HG03565 (cell line): ENCODE data around the gene PCAT6.
"Not testable (repeated sequence)": the region's sequence is repeated elsewhere in the genome, so short reads cannot be mapped to it uniquely, and the experiment has no call there.

Source experiments
- ATAC-seq: cut with Tn5 transposase; IDR thresholded peaks from one replicate; pipeline ENCODE4 v1.9.1; 2021; ENCODE audit warnings: mild to moderate bottlenecking, moderate library complexity; ENCODE audit not compliant: unreplicated experiment

PCAT6 gene

DNA sequence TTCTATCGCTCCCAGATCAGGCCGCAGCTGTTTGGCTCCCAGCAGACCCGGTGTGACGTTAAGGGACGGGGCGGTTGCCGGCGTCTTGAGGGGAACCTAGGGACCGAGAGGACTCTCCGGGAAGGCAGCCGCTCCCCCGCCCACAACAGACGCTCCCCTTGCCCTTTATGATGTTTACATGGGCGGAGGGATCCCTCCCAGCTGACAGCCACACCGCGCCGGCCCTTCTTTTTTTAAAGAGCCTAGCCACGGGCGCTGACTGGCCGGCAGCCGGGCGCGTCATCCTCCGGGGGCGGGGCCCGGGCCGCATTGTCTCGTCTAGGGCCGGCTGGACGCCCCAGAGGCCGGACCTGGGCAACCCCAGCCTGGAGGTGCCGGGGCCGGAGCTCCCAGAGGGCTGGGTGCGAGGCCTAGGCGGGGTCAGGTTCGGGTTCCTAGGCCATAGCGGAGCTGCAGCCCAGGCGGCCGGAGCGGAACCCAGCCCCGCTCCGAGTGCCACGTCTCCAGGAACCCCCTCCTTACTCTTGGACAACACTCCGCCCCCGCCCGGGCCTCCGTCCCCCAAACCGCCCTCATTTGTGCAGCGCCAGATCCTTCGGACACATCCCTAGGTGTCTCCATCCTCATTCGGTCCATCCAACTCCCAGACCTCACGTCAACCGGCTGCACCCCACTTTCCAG lies at the start of gene PCAT6:
PCAT6 (plus strand) TSS at position 340 of the 681 bp plus-strand sequence.
- ATAC-seq = peak; percentile 57

DNA sequence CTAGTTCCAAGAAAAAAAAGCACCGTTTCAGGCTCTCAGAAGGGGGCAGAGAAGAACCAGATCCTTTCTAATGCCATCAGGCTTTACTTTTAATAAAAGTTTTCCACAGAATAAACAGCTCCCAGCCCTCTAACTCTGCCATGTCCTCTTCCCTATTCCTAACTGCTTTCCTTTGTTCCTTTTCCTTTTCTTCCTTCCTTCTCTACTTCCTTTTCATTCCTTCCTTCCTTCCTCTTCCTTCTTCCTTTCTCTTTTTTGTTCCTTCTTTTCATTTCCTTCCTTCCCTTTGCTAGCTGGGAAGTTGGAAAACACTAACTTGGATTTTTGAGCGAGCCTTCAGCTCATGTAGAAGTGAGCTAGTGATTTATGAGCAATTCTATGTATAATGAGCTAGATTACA lies 48.7 kb upstream of the PCAT6 start:
- no peak for ATAC-seq

DNA sequence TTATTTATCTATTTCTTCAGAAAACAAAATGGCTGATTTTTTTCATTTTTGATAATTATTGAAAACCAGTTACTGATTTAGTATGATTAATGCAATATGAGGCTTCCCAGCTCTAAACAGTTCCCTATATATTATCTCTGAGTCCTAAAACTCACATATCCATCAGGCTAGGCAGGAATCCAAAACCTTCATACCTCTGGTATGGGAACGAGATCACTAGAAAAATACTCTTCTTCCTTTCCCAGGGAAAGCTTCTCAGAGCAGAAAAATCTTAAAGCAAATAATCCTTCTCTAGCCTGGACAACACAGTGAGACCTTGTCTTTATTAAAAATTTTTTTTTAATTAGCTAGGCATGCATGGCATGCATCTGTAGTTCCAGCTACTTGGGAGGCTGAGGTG lies 45.0 kb upstream of the PCAT6 start:
- no peak for ATAC-seq

DNA sequence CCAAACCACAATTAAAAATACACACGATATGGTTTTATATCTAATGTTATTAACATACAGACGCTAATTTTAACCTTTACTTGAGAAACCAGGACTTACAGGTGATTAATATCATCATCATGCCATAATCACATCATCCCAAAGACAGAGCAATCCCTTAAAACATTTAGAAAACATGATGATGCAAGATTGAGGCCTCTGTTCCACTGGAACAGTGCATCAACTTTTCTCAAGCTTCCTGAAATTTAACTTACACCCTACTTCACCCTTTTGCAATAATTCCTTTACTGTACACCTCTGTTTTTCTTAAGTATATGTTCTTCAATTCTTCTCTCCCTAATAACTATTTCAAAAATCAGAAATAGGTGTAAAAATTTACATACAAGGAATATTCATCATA lies 40.6 kb upstream of the PCAT6 start:
- no peak for ATAC-seq

DNA sequence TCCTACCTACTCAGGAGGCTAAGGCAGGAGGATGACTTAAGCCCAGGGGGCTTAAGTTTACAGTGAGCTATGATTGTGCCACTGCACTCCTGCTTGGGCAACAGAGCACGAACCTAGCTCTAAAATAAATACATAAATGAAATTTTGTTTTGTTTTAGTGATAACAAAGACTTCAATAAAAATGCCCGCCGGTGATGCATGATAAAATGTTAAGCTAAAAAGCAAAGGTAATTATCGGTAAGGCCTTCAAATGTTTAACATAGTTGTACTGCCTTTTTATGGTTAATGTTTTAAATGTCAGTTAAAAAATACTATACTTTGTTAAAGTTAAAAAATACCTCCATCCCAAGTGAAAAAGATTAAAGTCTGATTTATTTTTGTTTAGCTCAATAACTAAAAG lies 29.6 kb upstream of the PCAT6 start:
- no peak for ATAC-seq

DNA sequence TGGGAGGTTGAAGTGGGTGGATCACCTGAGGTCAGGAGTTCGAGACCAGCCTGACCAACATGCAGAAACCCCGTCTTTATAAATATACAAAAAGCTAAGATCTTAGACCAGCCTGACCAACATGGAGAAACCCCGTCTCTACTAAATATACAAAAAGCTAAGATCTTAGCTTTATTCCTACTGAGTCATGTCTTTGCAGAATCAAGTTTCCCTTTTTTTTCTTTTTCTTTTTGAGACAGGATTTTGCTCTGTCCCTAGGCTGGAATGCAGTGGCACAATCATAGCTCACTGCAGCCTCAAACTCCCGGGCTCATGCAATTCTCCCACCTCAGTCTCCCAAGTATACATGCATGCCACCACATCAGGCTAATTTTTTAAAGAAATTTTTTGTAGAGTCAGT lies 23.9 kb upstream of the PCAT6 start:
- ATAC-seq = no peak

DNA sequence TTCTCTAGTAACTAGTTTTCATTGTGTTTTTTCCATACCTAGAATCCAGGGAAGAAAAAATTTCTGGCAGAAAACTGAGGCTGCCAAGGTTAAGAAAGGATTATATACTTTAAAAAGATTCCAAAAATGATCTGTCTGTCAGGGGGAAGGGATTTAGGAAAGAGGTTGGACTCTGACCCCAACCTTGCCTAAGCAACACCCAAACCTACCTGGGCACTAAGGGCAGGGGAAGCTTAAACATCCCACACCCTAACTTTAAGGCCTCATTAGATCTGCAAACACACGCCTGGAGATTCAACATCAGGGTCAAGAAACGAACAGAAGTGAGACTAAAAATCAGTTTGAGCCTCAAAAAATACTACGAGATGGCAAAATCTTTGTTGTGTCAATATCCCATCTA lies 22.0 kb upstream of the PCAT6 start:
- no peak for ATAC-seq

DNA sequence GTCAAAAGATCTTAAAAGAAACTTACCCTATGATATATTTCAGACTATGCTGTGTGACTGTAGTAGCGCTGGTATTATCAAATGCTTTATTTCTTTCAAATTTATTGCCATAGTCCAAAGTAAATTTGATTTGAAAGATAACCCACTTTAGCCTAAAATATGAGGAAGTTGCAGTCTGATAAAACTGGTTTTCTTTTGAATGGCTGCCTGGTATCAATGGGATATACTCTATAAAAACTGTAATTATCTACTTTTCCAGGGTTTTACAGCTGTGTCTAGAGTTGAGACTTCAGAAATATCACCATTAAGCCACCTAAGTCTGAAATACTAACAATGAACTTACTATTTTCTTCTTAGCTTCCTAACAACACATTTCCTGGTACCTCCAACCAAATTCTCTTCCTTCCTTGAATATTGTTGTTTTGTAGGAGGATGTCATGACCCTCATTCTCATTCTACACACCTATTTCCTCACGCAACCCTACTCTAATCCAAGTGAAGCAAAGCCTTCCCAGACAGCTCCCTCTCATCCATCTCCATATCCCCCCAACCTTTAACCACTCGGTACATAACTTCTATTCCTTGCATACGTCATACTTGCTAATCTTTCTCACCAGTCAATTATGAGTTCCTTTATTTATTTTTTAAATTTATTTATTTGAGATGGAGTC lies 19.5 kb upstream of the PCAT6 start:
- no peak for ATAC-seq

DNA sequence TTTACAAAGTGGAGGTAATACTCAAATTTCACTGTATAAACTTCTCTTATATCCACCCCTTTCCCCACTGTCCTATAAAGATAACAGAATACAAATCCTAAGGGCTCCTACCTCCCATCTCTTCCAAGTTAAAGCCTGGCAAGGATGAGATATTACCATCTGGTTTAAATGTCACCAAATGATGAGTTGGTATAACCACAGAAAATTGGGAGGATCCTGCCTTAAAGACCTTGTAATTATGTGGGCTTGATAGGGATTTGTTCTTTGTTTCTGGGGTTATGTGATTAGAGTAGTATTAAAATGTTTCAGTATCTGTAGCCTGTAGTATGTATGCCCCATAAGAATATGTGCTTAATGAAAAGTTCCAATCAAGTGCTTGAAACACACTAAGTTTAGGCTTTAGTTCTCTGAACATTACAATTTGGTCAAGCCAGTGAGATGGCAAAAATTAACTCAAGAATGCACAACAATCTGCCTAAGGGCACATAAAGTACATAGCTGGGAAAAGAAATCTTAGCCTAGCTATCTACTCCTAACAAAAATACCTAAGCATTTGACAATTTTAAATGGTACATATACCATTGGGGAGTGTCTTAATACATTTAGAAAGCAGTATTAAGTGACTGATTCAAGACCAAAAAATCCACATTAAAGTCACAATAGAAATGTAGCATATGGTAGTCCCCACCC lies 16.6 kb upstream of the PCAT6 start:
- no peak for ATAC-seq

DNA sequence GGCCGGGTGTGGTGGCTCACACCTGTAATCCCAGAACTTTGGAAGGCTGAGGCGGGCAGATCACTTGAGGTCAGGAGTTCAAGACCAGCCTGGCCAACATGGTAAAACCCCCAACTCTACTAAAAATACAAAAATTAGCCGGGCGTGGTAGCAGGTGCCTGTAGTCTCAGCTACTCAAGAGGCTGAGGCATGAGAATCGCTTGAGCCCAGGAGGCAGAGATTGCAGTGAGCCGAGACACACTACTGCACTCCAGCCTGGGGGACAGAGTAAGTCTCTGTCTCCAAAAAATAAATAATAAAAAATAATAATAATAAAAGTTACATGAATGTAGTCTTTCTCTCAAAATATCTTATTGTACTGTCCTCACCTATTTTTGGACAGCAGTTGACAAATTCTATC lies 15.8 kb upstream of the PCAT6 start:
- ATAC-seq = not testable (repeated sequence)

DNA sequence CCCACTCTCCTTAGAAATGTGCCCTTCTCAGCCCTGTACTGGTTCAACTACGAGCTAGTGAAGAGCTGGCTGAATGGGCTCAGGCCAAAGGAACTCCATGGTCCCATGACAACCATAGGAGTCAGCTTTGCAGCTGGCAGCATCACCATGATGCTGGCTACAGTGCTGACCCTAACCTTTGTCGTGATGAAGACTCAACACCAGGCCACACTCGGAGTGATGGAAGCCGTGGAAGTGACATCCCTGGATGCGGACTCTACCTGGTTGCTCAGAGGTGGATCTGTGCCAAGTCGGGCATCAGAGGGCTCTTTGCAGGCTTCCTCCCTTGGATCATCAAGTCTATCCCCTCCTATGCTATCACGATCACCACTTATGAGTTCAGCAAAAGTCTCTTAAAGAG lies 14.1 kb upstream of the PCAT6 start:
- ATAC-seq = no peak

DNA sequence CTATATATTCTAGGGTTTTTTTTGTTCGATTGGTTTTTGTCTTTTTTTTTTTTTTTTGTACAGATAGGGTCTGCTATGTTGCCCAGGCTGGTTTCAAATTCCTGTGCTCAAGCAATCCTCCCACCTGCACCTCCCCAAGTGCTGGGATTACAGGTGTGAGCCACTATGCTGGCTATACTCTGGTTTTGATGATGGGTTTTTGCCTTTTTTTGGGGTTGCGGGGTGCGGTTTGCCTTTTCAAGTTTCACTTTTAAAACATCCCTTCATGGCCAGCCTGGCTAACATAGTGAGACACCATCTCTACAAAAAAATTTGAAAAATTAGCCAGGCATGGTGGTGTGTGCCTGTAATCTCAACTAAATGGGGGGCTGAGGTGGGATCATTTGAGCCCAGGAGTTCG lies 12.5 kb upstream of the PCAT6 start:
- no peak for ATAC-seq

DNA sequence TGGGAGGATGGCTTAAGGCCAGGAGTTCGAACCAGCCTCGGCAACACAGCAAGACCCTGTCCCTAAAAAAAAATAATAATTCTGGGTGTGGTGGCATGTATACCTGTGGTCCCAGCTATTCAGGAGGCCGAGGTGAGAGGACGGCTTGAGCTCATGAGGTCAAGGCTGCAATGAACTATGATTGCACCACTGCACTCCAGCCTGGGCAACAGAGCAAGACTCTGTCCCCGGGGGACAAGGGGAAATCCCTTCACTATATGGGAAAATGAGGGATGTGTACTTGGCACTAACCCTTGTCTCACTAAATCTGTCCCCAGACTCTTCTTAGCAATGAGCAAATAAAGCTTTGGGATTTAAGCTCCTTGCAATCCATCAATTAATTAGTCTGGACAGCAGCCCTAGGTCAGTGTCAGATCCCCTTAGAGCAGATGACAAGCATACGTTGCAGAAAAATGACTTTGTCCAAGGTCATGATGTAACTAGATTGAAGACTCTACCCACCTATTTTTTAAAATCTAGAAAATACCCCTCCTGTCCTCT lies 11.9 kb upstream of the PCAT6 start:
- no peak for ATAC-seq

DNA sequence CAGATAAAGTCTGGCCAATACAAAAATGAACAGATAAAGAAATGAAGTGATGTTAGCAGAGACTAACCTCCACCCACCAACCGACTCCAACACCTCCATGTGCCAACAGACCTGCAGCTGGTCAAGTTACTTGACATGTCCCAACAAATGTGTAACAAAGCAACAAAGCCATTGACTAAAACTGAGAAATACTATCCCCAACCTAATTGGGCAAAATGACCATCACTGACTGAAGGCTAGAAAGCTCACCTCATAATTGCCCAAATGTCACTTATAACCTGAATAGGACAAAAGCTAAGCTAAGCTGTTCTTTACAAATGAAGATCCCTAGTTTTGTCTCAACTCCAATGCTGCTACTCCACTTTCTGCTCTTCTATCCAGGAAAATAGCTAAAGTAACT lies 10.0 kb upstream of the PCAT6 start:
- no peak for ATAC-seq

DNA sequence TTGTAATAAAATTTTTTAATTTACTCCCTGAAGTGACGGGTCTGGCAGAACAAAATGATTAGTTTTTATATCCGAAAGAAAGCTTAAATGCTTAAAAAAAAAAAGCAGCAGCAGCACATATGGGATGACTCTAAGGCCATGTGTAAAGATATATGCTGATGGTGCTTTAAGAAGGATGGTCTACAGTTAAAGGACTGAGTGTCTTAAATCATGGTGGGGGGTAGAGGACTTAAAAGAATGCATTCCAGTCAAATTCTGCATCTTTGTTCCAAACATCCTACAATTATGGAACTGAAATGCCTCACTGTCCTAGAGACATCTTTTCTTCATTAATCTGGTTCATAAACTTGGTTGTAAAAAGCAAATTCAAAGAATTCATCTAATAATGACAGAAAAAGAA lies 9.6 kb upstream of the PCAT6 start:
- ATAC-seq = no peak

DNA sequence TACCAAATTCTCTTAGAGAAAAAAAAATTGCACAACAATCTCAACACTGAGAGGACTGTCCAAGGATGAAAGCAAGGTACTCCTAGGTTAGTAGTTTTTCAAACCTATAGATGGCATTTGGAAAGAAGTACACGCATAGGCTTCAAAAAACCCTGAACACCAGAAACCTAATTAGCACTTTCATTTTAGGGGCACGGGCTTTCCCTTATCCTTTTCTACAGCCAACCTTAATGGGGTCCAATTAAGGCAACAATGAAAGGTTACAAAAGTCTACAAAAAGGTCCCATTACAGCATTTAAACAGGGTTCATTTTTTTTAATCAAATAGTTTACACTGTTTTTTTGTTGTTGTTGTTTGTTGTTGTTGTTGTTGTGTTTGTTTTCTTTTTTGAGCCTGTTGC lies 8.7 kb upstream of the PCAT6 start:
- ATAC-seq = no peak

DNA sequence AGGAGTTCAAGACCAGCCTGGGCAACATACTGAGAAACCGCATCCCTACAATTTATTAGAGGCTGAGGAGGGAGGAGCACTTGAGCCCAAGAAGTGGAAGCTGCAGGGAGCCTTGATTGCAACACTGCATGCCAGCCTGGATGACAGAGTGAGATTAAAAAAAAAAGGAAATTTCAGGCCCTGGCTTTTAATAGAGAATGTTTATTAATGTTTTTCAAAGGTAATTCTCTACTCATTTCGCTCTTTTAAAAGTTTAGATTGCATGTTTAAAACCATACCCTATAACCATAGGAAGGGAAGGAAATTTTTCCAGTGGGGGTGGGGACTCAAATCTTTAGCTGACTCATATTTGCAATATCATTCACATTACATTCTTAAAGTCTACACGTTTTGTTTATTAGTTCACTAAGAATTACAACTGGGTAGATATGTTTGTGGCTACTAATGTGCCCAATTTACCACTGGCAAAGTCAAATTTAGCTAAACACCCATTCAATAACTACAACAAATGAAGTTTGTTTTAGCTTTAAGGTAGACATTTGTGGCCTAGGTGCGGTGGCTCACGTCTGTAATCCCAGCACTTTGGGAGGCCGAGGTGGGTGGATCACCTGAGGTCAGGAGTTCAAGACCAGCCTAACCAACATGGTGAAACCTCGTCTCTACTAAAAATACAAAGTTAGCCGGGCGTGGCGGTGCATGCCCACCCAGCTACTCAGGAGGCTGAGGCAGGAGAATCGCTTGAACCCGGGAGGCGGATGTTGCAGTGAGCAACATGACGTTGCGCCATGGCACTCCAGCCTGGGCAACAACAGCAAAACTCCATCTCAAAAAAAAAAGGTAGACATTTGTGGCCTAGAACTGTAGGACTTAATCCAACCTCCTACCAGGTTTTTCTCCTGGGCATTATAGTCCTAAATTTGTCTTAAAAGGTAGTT lies 7.5 kb upstream of the PCAT6 start:
- ATAC-seq = no peak

DNA sequence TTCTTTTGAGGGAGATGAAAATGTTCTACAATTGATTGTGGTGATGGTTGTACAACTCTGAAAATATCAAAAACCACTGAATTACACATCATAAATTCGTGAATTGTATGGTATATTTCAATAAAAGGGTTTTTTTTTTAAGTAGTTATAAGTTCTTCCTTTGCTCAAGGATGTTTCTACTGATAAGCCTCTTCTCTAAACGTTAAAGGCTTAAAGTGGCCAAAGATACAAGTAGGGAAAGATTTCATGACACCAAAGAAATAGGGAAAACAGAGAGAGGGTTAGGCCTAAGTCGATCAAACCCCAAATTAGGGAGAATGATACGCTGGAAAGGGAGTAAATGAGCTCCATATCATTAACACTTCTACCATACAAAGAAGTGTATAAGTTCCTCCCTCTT lies 6.6 kb upstream of the PCAT6 start:
- ATAC-seq = no peak

DNA sequence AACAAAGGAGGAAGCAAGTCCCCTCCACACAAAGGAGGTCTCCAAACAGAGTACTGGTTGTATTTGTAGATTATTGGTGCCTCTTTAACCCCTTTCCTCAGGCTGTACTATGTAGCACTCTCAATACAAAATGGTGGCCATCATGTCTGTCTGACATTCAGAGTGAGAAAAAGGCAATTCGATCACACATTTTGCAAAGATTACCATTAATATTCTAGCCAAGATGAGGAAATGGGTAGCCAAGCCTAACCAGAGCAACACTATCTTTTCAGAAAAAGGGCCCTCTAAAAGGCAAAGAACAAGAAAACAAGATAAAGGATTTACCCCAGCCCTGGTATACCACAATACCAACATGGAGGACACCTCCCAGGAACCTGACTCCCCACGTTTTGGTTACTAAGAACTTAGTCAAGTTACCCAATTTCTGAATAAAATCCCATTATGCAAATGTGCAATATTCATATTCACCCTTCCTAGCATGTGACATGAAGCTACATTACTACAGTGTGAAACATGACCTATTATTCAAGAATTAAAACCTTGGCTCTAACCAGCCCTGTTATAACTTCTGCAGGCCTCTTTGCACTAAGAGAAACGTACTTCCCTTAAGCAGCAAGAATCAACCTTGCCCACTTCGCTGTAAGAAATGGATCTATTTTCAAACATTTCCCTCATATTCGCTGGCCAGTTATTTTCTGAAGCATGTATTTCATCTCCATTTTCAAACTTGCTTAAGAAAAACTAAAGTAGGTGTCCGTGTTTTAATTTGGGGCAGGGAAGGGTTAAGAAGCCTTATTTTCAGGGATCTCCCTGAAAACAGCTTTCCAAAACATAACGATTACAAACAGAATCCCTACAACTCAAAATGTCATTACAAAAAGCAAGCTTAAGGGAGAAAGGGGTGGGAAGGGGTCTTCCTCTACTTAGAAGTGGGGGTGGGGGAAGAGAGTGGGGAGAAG lies 4.6 kb upstream of the PCAT6 start:
- no peak for ATAC-seq
